RWPE2 (cell line): ENCODE measurements around the gene BCAS1.

Experiments used
- ATAC-seq: fragments of 200-7000 bp; cut with Tn5 transposase; 3 replicates; pipeline ENCODE4 v1.9.1; 2021; ENCODE audit warnings: low read depth
- DNase-seq: peaks from one replicate; pipeline ENCODE4 v3.0.0-alpha.2; 2020; ENCODE audit warnings: low spot score
- H3K27ac ChIP-seq: fragments of 450-650 bp; 2 replicates; pipeline ENCODE4 v1.5.1; 2017; ENCODE audit warnings: mild to moderate bottlenecking; ENCODE audit not compliant: poor library complexity, severe bottlenecking
- H3K27me3 ChIP-seq: fragments of 250-450 bp; sonication (Bioruptor Pico); 2 replicates; pipeline ENCODE4 v1.5.1; 2021; ENCODE audit warnings: mild to moderate bottlenecking, moderate library complexity; ENCODE audit not compliant: insufficient read depth, poor library complexity, severe bottlenecking
- H3K36me3 ChIP-seq: fragments of 250-450 bp; sonication (Bioruptor Pico); 2 replicates; pipeline ENCODE4 v1.5.1; 2020; ENCODE audit warnings: low read depth, mild to moderate bottlenecking, moderate library complexity
- H3K4me1 ChIP-seq: fragments of 250-450 bp; sonication (Bioruptor Pico); 2 replicates; pipeline ENCODE4 v1.5.1; 2021; ENCODE audit warnings: mild to moderate bottlenecking, moderate library complexity; ENCODE audit not compliant: insufficient read depth, poor library complexity, severe bottlenecking
- H3K4me3 ChIP-seq: fragments of 250-450 bp; sonication (Bioruptor Pico); 2 replicates; pipeline ENCODE4 v1.5.1; 2021; ENCODE audit warnings: mild to moderate bottlenecking, moderate library complexity; ENCODE audit not compliant: severe bottlenecking
- H3K9me3 ChIP-seq: fragments of 250-450 bp; sonication (Bioruptor Pico); 2 replicates; pipeline ENCODE4 v1.5.1; 2021; ENCODE audit warnings: mild to moderate bottlenecking, moderate library complexity; ENCODE audit not compliant: severe bottlenecking
- CTCF ChIP-seq: fragments of 450-650 bp; IDR thresholded peaks from one replicate; pipeline ENCODE4 v1.5.1; 2017; ENCODE audit warnings: mild to moderate bottlenecking, moderate library complexity; ENCODE audit not compliant: poor library complexity, severe bottlenecking

Gene BCAS1

GRCh38 chr20:53894707-53895384, 175.5 kb downstream of the BCAS1 start:
- Histone ChIP-seq H3K9me3 (no peaks in the 10 kb centered on the region), H3K4me1 (peaks cover 33% of the 10 kb centered on the region), H3K27me3 (no peaks in the 10 kb centered on the region), H3K36me3 (no peaks in the 10 kb centered on the region), H3K27ac (no peak overlapping the region), H3K4me3 (no peak overlapping the region)
- ATAC-seq: no peak
- TF ChIP-seq CTCF: no peak
- DNase-seq: no peak
